H1 (cell line): ENCODE data around the gene TPP1. TPM values are rescaled to one million over a fixed set of nuclear protein-coding genes. Genes with fewer than 3 reads are reported as not detected.

Experiments used
- CTCF ChIA-PET: fragments of 300-600 bp; sonication (Branson Sonifier 250); formaldehyde crosslinking; loops from one replicate; lab custom pipeline; 2021; ENCODE audit not compliant: partially characterized antibody; lab: Charles Lee
- POLR2A ChIA-PET: fragments of 300-600 bp; sonication (Branson Sonifier 250); formaldehyde crosslinking; loops from one replicate; lab custom pipeline; 2021; ENCODE audit warnings: inconsistent platforms; ENCODE audit not compliant: partially characterized antibody; lab: Charles Lee
- DNase-seq, 2 experiments: peaks; one replicate each; pipeline versions ENCODE4 v3.0.0 to v3.0.0-alpha.2; 2010 to 2022; ENCODE audit warnings: low spot score in 2 of 2, low read depth in 1 of 2, mixed read lengths in 1 of 2
- FAIRE-seq: peaks from 2 replicates; lab custom pipeline; 2011; peaks lifted over from hg19 to GRCh38; lab: Jason Lieb, UNC
- H2AFZ ChIP-seq: 2 replicates; pipeline ENCODE4 v1.8.1; 2012; ENCODE audit warnings: low read length, inconsistent platforms
- H2AK5ac ChIP-seq: 2 replicates; pipeline ENCODE4 v1.6.1; 2013; ENCODE audit warnings: low read depth, low read length
- H2BK120ac ChIP-seq: replicated peaks from 2 replicates; pipeline ENCODE3; 2013; ENCODE audit warnings: low read depth, low read length, inconsistent platforms
- H2BK12ac ChIP-seq: 2 replicates; pipeline ENCODE4 v1.6.1; 2013; ENCODE audit warnings: low read depth, low read length
- H2BK15ac ChIP-seq: 2 replicates; pipeline ENCODE4 v1.6.1; 2013; ENCODE audit warnings: low read length
- H2BK20ac ChIP-seq: 2 replicates; pipeline ENCODE4 v1.6.1; 2013; ENCODE audit warnings: low read length
- H2BK5ac ChIP-seq: 2 replicates; pipeline ENCODE4 v1.6.1; 2013; ENCODE audit warnings: low read depth, low read length
- H3K14ac ChIP-seq: 2 replicates; pipeline ENCODE4 v1.6.1; 2013; ENCODE audit warnings: inconsistent platforms; ENCODE audit not compliant: insufficient read length
- H3K18ac ChIP-seq: 2 replicates; pipeline ENCODE4 v1.6.1; 2013; ENCODE audit warnings: low read length; ENCODE audit errors: extremely low read depth
- H3K23ac ChIP-seq: 2 replicates; pipeline ENCODE4 v1.6.1; 2013; ENCODE audit warnings: inconsistent platforms; ENCODE audit not compliant: insufficient read length
- H3K23me2 ChIP-seq: 2 replicates; pipeline ENCODE4 v1.6.1; 2013; ENCODE audit warnings: low read depth, low read length
- H3K27ac ChIP-seq: 2 replicates; pipeline ENCODE4 v1.6.1; 2011; ENCODE audit warnings: low read depth, low read length, inconsistent platforms
- H3K27me3 ChIP-seq, 4 experiments: replicated peaks in 1 of 4; 1 replicate in 1 of 4; 2 replicates in 3 of 4; pipeline versions ENCODE4 v1.6.1 to v1.8.1; 2011 to 2013; ENCODE audit warnings: low read length in 3 of 4, mild to moderate bottlenecking in 3 of 4, inconsistent platforms in 2 of 4, mixed read lengths in 2 of 4, moderate library complexity in 1 of 4; ENCODE audit not compliant: control insufficient read depth in 3 of 4, insufficient read depth in 3 of 4; ENCODE audit errors: extremely low read depth in 1 of 4
- H3K36me3 ChIP-seq, 4 experiments: 2 replicates each; pipeline versions ENCODE4 v1.6.1 to v1.8.1; 2011 to 2013; ENCODE audit warnings: mild to moderate bottlenecking in 4 of 4, low read length in 3 of 4, moderate library complexity in 2 of 4, control low read depth in 1 of 4, inconsistent platforms in 1 of 4; ENCODE audit not compliant: insufficient read depth in 4 of 4, control insufficient read depth in 2 of 4
- H3K4ac ChIP-seq: replicated peaks from 2 replicates; pipeline ENCODE3; 2013; ENCODE audit warnings: low read length, low read depth, mixed read lengths, inconsistent platforms; ENCODE audit not compliant: insufficient read length
- H3K4me1 ChIP-seq, 4 experiments: replicated peaks in 1 of 4; 1 replicate in 1 of 4; 2 replicates in 3 of 4; pipeline versions ENCODE4 v1.6.1 to v1.8.1; 2011 to 2013; ENCODE audit warnings: low read length in 3 of 4, inconsistent platforms in 2 of 4, mixed read lengths in 1 of 4; ENCODE audit not compliant: insufficient read depth in 4 of 4, control insufficient read depth in 3 of 4
- H3K4me2 ChIP-seq, 2 experiments: 2 replicates each; pipeline versions ENCODE4 v1.6.1 to v1.8.1; 2011 to 2013; ENCODE audit warnings: low read depth in 2 of 2, low read length in 2 of 2, control low read depth in 1 of 2, inconsistent platforms in 1 of 2, mild to moderate bottlenecking in 1 of 2; ENCODE audit not compliant: insufficient read depth in 1 of 2
- H3K4me3 ChIP-seq, 4 experiments: fragments of 200-600, 300-600 bp in 1 of 4; sonication (generic), shearing (Covaris generic), sonication (Bioruptor Twin) in 1 of 4; 2 replicates each; pipeline versions ENCODE4 v1.5.1 to v1.8.1; 2011 to 2016; ENCODE audit warnings: low read length in 4 of 4, low read depth in 3 of 4, control low read depth in 2 of 4, inconsistent platforms in 2 of 4, mild to moderate bottlenecking in 2 of 4, mixed read lengths in 1 of 4, moderate library complexity in 1 of 4; ENCODE audit not compliant: insufficient read depth in 2 of 4; ENCODE audit errors: extremely low read depth in 1 of 4
- H3K56ac ChIP-seq: replicated peaks from 2 replicates; pipeline ENCODE3; 2013; ENCODE audit warnings: low read depth, mild to moderate bottlenecking, mixed read lengths, low read length, inconsistent platforms; ENCODE audit not compliant: insufficient read length
- H3K79me1 ChIP-seq: 2 replicates; pipeline ENCODE4 v1.6.1; 2013; ENCODE audit warnings: low read depth, low read length, control low read depth
- H3K79me2 ChIP-seq, 2 experiments: 2 replicates each; pipeline versions ENCODE4 v1.6.1 to v1.8.1; 2012 to 2013; ENCODE audit warnings: low read length in 2 of 2, mild to moderate bottlenecking in 2 of 2, inconsistent platforms in 1 of 2; ENCODE audit not compliant: insufficient read depth in 2 of 2, control insufficient read depth in 1 of 2
- H3K9ac ChIP-seq, 4 experiments: replicated peaks in 1 of 4; 1 replicate in 1 of 4; 2 replicates in 3 of 4; pipeline versions ENCODE4 v1.6.1 to v1.8.1; 2011 to 2013; ENCODE audit warnings: low read depth in 3 of 4, low read length in 3 of 4, control low read depth in 2 of 4, mild to moderate bottlenecking in 2 of 4, moderate library complexity in 2 of 4, inconsistent platforms in 1 of 4; ENCODE audit errors: extremely low read depth in 1 of 4
- H3K9me3 ChIP-seq, 2 experiments: 2 replicates each; pipeline versions ENCODE4 v1.6.1 to v1.8.1; 2012 to 2013; ENCODE audit warnings: mild to moderate bottlenecking in 2 of 2, moderate library complexity in 2 of 2, control low read depth in 1 of 2, inconsistent platforms in 1 of 2, low read depth in 1 of 2, low read length in 1 of 2, mixed read lengths in 1 of 2; ENCODE audit not compliant: insufficient read depth in 2 of 2
- H4K20me1 ChIP-seq, 2 experiments: replicated peaks in 1 of 2; 2 replicates each; pipeline versions ENCODE3 to v1.8.1; 2011 to 2013; ENCODE audit warnings: inconsistent platforms in 2 of 2, low read length in 2 of 2, mild to moderate bottlenecking in 1 of 2; ENCODE audit not compliant: insufficient read depth in 2 of 2, control insufficient read depth in 1 of 2
- H4K5ac ChIP-seq: 2 replicates; pipeline ENCODE4 v1.6.1; 2013; ENCODE audit warnings: low read length, low read depth, mixed read lengths, inconsistent platforms; ENCODE audit not compliant: insufficient read length
- H4K8ac ChIP-seq: 2 replicates; pipeline ENCODE4 v1.8.0; 2013; ENCODE audit warnings: mild to moderate bottlenecking, moderate library complexity, low read length, inconsistent platforms; ENCODE audit not compliant: insufficient read depth; ENCODE audit errors: extremely low read depth
- H4K91ac ChIP-seq: replicated peaks from 2 replicates; pipeline ENCODE3; 2013; ENCODE audit warnings: low read length, mixed read lengths, inconsistent platforms; ENCODE audit not compliant: insufficient read length
- ATF3 ChIP-seq: IDR thresholded peaks from 2 replicates; pipeline ENCODE4 v1.6.1; 2011; ENCODE audit warnings: low read depth, mild to moderate bottlenecking, low read length; ENCODE audit not compliant: insufficient read depth
- BACH1 ChIP-seq: IDR thresholded peaks from 2 replicates; pipeline ENCODE4 v1.6.1; 2012; ENCODE audit warnings: low read length, improper control_type of control experiment
- CBX5 ChIP-seq: fragments of 300-800, 300-1000 bp; sonication (generic); IDR thresholded peaks from 2 replicates; pipeline ENCODE4 v1.7.1; 2016; ENCODE audit warnings: antibody characterized with exemption, low read length, low read depth
- GTF2F1 ChIP-seq: IDR thresholded peaks from 2 replicates; pipeline ENCODE4 v1.6.1; 2012; ENCODE audit warnings: low read depth, low read length, improper control_type of control experiment, borderline replicate concordance
- YY1 ChIP-seq: IDR thresholded peaks from 2 replicates; pipeline ENCODE4 v1.6.1; 2011; ENCODE audit warnings: low read depth, mild to moderate bottlenecking, low read length
- WGBS, 2 experiments: shearing (Covaris generic) in 1 of 2; methylation state at CpG; one replicate each; pipeline versions ENCODE4 v1.1.6 to v1.1.7; 2013 to 2015; ENCODE audit warnings: low lambda C conversion rate in 2 of 2, mixed read lengths in 2 of 2, inconsistent platforms in 1 of 2, low coverage in 1 of 2, missing lambda C conversion rate in 1 of 2; ENCODE audit not compliant: insufficient replicate concordance in 2 of 2, insufficient coverage in 1 of 2, insufficient read length in 1 of 2; ENCODE audit errors: extremely low coverage in 1 of 2, missing lambda C conversion rate in 1 of 2; 5-methylcytosine and 5-hydroxymethylcytosine counted together
- polyA plus RNA-seq, 7 experiments: library from polyadenylated mRNA; depleted of rRNA in 3 of 7; stranded (reverse) in 5 of 7; unstranded in 2 of 7; fragments of >200 nt in 5 of 7; fragments of 200-250 nt in 2 of 7; gene quantifications; 1 replicate in 5 of 7; 2 replicates in 1 of 7; 4 replicates in 1 of 7; pipeline versions ENCODE4 v1.2.1 to v1.2.3, GENCODE V29; 2011 to 2013; ENCODE audit warnings: missing spikeins in 2 of 7, mixed read lengths in 2 of 7
- total RNA-seq: library from RNA; stranded (reverse); fragmentation: NEBNext Ultra II Directional; extraction: Animal tissue kit (Norgen Biotek cat#: 25700); gene quantifications from 2 replicates; pipeline ENCODE4 v1.2.1, GENCODE V29; 2021
- TF ChIP-seq, protein P1 (sequence below): IDR thresholded peaks from 2 replicates; pipeline ENCODE4 v1.6.1; 2012; ENCODE audit warnings: low read length, inconsistent platforms

Gene TPP1
- total and polyA plus RNA-seq, 2 of the 8 experiments (the other 6 are each of a cell fraction or from before 2014, with no cell fraction given): 36.1 to 77.5 TPM

- no peak overlapping the region for H3K27ac ChIP-seq
- no peak overlapping the region; the same call in 1 of the 2 replicates for H2AK5ac ChIP-seq
- H2BK20ac ChIP-seq: no peak overlapping the region
- H3K4me3 ChIP-seq: no peak overlapping the region
- H2BK5ac ChIP-seq: no peak overlapping the region
- POLR2A ChIA-PET: interaction anchor here (0.7 to 2.2 kb wide), 8 partner anchors 9 to 234 kb away, joined by 3 to 24 read pairs (median 4); partner anchors contain the start of genes ILK, RRP8 and TAF10
- no peak overlapping the region for H4K8ac ChIP-seq
- peaks cover 0 to 8% of the 10 kb centered on the region in 2 experiments; a peak in 1 of 4 replicates for H3K79me2 ChIP-seq
- peak overlapping the region in 1 of 2 experiments; percentile 23; a peak in 1 of 4 replicates for H3K4me2 ChIP-seq
- H3K9ac ChIP-seq: no peak overlapping the region
- H2AFZ ChIP-seq: no peak overlapping the region
- H3K18ac ChIP-seq: no peak overlapping the region
- no peaks in the 10 kb centered on the region for H3K27me3 ChIP-seq
- H3K4ac ChIP-seq: no peak overlapping the region
- H4K91ac ChIP-seq: no peak overlapping the region
- no peak overlapping the region for H4K5ac ChIP-seq
- H2BK12ac ChIP-seq: no peak overlapping the region
- no peaks in the 10 kb centered on the region for H4K20me1 ChIP-seq
- H3K23ac ChIP-seq: no peak overlapping the region
- CTCF ChIA-PET: interaction anchor here (0.6 to 2.6 kb wide), 15 partner anchors 8 to 987 kb away, joined by 3 to 18 read pairs (median 4); partner anchors contain the start of gene MRPL17
- TF ChIP-seq ATF3 (no peak), YY1 (no peak), BACH1 (no peak), GTF2F1 (no peak), CBX5 (no peak)
- TF ChIP-seq, protein P1, sequence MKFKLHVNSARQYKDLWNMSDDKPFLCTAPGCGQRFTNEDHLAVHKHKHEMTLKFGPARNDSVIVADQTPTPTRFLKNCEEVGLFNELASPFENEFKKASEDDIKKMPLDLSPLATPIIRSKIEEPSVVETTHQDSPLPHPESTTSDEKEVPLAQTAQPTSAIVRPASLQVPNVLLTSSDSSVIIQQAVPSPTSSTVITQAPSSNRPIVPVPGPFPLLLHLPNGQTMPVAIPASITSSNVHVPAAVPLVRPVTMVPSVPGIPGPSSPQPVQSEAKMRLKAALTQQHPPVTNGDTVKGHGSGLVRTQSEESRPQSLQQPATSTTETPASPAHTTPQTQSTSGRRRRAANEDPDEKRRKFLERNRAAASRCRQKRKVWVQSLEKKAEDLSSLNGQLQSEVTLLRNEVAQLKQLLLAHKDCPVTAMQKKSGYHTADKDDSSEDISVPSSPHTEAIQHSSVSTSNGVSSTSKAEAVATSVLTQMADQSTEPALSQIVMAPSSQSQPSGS: no peak
- no peak overlapping the region for H3K56ac ChIP-seq
- 40% methylated on average over 1 of the region's 1 CpG; no CpG with 5 or more reads in 1 of the 2 experiments for WGBS, 2 experiments
- H2BK15ac ChIP-seq: no peak overlapping the region
- no peak overlapping the region for H3K14ac ChIP-seq
- no peaks in the 10 kb centered on the region for H3K9me3 ChIP-seq
- H3K23me2 ChIP-seq: peaks cover 6% of the 10 kb centered on the region
- H3K79me1 ChIP-seq: no peaks in the 10 kb centered on the region; the same call in none of the 2 replicates
- FAIRE-seq: no peak
- no peak for DNase-seq
- H3K36me3 ChIP-seq: peaks cover 0 to 7% (median 0%) of the 10 kb centered on the region in 4 experiments; a peak in 3 of 8 replicates
- H3K4me1 ChIP-seq: peaks cover 0 to 7% (median 4%) of the 10 kb centered on the region in 4 experiments; a peak in 3 of 7 replicates
- H2BK120ac ChIP-seq: no peak overlapping the region
These were observed 1.4 kb upstream of the TPP1 start for GRCh38 chr11:6620636-6621035.
